Activated CD8-positive, alpha-beta memory T cell treated with anti-CD3 and anti-CD28 coated beads, Interleukin-2, amount 50 U/mL, for 24 hours (primary cell): ENCODE measurements around the gene ZNF385D.

ENCODE experiments used
- DNase-seq: peaks from one replicate; pipeline ENCODE4 v3.0.0-alpha.2; 2020; ENCODE audit errors: extremely low read depth

ZNF385D gene, protein sequence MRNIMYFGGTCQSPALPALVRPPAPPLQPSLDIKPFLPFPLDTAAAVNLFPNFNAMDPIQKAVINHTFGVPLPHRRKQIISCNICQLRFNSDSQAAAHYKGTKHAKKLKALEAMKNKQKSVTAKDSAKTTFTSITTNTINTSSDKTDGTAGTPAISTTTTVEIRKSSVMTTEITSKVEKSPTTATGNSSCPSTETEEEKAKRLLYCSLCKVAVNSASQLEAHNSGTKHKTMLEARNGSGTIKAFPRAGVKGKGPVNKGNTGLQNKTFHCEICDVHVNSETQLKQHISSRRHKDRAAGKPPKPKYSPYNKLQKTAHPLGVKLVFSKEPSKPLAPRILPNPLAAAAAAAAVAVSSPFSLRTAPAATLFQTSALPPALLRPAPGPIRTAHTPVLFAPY

DNA sequence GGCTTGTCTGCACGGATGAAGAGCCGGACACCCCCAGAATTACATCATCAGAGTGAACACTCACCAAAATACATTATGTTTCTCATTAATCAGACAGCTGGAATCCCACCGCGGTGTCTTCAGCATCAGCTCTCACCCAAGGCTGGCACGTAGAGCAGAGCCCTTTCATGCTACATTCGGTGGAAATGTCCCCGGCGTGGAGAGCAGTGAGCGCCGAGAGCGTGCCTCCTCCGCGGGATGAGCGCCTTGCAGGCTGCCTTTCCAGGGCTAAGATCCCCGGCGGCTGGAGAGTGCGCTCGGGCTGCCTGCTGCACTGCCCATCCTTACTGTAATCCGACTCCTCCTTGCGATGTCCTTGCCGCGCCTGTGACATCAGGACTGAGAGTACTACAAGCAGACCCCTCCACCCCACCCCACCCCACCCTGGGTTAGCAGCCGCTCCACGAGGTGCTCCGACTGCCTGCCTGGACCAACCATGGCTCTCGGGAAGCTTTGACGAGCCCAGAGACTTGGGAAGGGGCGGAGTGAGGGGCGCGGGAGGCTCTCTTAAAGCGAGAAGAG lies at the start of gene ZNF385D:
Gene ZNF385D (minus strand): TSS at position 380 of the 561 bp plus-strand sequence. CDS start 294 bp downstream, at position 86.
- no peak for DNase-seq

DNA sequence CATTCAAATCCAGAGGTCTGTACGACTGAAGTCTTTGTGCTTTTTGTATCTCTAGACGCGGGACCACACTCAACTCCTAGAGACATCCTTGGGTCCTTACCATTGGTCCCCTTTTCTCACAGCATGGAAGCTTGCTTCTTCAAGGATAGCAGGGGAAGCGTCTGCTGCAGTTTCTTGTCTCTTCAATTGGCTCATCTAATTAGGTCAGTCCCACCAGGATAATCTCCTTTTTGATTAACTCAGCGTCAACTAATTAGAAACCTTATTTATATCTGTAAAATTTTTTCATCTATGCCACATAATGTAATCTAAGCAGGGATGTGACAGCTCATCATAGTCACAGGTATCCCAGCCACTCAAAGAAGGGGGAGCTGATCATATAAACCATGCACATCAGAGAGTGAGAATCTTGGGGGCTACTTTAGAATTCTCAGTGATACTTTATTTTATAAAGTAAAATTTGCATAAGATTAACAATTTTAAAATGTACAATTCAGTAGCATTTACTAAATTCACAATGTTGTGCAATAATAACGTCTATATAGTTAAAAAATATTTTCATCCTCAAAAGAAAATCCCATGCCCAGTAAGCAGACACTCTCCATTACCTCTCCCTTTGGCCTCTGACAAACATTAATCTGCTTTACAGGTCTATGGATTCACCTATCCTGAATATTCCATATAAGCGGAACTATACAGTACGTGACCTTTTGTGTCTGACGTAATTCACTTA lies 47.5 kb upstream of the ZNF385D start:
- DNase-seq = no peak

DNA sequence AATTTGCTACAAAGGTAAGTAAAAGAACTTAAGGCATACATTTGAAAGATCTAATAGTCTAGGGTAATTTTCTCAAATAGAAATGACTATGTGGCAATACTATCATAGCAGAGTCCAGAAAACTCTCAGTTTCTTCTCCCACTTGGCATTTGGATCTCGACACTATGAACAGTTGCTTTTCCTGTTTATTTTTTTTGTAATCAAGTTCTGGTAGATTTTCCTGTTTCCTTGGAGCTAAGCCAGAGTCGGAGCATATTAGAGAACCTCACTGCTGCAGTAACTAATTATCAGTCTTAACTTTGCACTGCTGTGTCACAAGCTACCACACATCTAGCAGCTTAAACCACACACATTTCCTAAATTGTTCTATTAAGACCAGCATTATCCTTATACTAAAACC lies 44.9 kb upstream of the ZNF385D start:
- no peak for DNase-seq

DNA sequence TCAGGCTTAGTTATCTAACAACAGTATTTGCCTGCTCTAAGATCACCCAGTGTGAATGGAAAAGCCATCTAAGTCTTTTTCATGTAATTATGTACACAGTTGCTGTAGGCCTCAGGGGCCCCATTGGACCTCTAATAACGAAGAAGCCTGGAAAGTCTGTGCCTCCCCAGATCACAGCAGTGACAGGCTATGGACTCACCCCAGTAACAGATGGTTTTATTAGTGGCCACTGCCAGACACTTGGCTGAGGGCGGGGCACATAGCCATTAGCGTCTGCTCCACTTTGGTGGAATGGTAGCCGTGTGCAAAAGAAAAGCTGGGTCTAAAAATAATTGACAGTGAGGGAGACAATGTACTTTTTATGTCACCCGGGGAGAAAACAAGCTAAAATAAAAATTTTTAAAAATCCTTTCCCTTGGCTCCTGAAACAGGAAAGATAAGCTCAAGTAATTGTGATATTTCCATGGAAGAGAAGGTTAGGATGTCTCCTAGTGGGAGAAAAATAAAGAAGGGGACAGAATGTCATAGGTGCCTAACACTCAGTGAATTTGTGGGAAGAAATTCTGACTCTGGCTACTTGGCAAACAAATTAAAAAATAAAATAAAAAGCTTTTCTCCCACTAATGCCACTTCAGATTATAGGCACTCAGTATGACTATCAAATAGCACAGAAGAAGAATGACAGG lies 44.3 kb upstream of the ZNF385D start:
- DNase-seq = no peak

DNA sequence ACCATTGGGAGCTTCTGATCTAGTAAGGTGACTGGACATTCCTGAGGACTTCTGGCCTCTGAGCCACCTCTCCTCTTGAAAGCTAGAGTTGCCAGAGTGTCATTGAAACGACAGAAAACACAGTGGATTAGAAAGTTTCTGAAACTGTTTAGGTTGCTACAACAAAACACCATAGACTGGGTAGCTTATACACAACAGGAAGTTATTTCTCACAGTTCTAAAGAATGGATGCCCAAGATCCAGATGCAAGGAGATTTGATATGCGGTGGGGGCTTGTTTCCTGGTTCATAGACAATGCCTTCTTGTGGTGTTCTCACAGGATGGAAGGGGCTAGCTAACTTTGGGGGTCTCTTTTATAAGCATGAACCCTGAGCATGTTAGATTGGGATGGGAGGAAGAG lies 43.3 kb upstream of the ZNF385D start:
- no peak for DNase-seq

DNA sequence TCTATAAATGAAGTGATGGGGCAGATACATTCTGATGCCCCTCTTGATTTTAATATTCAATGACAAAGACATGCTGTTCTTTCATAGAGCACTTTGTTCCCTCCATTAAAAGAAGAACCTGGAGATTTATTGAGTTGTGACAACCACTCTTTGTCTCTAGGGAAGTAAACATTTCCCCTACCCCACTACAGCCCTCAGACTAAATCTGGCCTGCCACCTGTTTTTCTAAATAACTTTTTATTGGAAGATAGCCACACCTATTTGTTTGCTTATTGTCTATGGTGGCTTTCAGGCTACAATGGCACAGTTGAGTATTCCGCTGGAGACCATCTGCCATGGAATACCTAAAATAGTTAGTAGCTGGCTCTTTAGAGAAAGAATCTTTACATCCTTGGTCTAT lies 41.2 kb upstream of the ZNF385D start:
- DNase-seq = no peak

DNA sequence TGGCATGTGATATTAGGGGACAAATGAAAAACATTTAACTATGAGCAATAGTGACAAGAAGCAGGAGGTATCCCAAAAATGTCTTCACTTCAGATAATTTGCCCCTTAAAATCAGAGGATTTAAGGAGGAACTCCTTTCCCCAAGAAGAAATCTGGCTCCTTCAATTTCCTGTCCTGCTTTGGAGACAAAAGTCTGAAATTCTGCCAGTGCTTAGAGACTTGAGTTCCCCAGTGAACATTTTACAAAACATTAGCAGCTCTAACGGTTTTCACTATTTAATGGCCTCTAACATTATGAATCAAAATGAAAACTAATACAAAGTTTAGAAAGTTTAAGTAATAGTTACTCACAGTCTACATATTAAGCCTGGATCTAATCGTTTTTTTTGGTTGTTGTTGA lies 40.3 kb upstream of the ZNF385D start:
- DNase-seq = no peak

DNA sequence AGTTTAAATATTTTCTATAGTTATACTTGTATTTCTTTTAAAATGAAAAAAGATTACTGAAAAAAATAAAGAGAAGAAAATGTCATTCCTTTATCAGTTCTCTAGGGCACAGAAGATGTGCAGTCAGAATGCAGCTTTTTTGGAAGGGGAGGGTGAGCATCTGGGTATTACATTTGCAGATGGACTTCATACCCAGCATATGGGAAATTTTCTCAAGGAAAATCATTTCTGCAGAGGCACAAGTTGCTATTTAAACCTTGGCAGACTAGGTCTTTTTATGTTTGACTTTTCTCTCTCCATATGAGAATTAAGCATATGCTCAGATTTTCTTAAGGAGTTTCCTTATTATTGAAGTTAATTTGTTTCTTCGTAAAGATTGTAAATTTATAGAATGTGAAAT lies 39.5 kb upstream of the ZNF385D start:
- no peak for DNase-seq

DNA sequence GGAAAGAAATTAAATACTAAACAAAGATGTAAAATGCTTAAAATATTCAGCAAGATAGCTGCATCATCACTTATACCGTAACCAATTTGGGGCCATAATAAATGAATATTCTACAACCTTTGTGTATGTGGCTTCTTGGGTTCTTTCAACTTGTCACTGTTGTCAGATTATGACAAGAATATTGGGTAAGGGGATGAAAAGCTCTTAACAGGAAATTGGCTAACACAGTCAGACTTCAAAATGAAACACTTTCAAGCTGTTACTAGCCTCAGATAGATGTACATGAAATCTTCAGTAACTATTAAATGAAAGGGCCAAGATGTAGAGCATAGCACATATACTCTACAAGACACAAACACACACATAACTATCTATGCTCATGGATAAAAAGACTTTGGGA lies 38.7 kb upstream of the ZNF385D start:
- DNase-seq = no peak

DNA sequence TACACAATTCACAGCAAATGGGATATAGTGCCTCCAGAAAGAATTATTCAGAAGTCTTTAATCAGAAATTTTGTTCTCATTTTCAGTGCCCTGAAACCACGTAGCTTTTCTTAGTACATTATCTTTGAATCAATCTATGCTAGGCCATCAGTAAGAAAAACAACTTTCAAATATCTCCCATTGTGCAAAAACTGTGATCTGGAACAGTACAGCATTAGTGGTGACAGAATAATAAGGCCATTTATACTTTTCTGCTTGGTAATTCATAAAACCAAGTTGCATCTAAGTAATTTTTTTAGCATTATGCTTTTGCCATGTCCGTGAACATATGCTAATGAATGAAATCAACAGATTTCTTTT lies 35.4 kb upstream of the ZNF385D start:
- no peak for DNase-seq

DNA sequence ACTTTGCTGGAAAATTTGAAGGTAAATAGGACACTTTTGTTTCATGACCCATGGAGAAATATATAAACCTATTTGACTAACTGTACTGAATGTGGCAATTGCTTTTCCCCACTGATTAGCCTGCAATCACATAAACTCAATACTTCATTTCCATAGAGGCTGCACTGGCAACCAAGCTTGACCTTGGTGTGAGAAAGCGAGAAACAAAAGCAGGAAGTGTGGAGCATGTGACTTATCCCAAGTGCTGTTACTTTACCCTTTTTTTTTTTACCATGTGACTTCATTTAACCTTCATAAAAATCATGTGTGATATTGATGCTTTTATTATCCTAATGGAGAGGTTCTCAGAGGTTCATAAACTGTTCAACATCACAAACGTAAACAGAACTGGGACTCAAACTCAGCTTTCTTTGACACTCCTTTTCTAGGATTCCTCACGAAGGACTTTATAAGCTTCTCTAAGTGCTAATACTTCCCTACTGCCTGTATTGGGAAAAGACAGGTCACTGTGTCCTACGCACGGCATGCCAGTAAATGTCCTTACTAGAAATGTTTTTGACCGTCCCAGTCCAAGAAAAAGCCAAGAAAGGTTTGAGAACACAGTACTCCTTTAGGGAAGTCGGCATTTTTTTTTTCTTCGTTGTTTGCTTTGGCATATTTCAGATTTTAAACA lies 34.9 kb upstream of the ZNF385D start:
- DNase-seq = no peak

DNA sequence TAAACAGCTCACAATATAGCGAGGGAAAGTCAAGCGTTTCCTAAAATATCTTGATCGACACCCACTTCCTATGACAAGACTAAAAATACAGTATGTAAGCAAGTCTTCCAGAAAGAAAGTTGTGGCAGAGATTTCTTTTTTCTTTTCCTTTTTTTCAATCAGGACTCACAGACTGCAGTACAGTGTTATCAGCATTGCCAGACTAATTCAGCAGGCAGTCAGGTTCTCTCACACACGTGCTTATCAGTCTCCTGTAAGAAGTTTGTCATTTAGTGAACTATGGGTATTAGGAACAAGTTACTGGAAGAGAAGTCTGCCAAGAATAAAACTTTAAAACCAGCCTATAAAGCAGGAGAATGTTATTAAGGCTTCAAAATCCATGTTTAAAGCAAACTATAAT lies 32.8 kb upstream of the ZNF385D start:
- DNase-seq = no peak

DNA sequence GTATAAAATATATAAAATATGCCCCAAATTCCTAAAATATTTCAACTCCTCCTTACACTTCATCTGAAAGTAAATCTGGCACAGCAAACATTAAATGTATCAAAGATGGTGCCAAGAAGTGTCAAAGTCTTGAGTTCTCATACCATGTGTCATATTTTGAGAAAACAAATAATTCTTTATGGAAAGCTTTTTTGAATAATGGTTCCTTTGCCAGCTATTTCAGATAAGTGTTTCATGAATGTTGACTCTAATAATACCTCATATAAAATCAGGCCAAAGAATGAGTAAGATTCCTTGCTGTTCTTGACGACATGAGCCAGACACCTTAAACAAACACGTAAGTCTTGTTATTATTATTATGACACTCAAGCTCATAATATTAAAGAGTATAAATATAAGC lies 30.3 kb upstream of the ZNF385D start:
- DNase-seq = no peak

DNA sequence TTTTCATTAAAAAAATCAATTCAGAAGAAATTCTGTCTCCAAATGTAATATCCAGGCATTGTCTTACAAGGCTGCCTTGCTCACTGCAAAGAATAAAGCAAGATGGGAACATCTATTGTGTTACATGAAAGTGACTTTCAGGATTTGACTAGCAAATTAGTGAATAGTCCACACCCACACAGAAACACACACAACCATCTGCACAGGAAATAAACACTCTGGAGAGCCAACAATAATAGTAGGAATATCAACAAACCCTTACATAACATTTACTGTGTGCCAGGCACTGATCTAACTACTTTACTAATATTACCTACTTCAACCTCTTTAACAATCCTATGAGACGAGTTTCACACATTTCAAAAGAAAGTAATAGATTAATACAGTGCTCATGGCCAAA lies 28.9 kb upstream of the ZNF385D start:
- DNase-seq = no peak

DNA sequence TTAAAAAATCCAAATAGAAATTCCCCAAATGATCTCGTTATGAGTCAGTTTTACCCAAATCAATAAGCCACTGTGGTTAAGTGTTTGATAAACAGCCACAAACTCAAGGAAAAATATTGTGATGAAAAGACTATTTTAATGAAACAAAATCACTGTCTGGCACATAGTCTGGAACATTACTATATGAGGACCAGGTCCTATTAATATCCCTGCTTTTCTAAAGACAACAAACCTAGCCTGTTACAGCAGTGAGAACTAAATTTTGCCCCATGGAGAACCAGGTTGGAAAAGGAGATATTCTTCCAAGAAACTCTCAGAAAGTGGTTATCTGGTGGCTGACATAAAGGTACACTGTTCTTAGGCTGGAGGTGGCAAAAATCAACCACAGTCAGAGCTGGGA lies 27.7 kb upstream of the ZNF385D start:
- DNase-seq = no peak

DNA sequence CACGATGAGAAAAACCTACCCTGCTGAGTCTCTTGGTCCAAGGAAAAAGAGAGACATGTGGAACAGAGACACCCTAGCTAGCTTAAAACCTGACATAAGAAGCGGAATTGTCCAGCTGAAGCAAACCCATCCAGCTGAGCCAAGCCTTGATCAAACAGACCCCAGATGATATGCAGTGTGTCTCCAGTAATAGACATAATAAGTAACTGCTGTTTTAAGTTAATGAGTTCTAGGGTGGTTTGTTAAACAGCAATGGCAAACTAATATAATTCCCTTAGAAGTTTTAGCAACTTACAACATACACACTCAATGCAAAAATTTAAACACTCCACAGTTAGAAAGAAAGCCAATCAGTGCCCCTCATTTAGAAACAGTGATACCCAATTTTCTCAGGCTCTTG lies 26.8 kb upstream of the ZNF385D start:
- no peak for DNase-seq

DNA sequence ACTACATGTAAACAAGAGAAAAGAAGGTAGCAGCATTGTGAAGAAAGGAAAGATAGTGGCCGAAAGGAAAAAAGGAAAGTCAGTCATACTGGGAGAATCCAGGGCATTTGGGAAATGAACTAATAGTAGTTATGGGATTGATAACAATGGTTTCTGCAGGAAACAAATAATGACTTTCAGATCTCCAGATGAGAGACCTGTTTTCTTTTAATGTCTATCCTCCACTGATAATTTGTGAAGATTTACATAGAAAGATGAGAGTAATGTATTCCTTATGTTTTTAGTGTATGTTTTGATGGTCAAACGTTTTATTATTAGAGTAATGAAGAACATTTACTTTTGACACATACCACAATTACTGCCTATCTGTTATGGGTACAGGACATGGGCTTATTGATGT lies 15.0 kb upstream of the ZNF385D start:
- no peak for DNase-seq

DNA sequence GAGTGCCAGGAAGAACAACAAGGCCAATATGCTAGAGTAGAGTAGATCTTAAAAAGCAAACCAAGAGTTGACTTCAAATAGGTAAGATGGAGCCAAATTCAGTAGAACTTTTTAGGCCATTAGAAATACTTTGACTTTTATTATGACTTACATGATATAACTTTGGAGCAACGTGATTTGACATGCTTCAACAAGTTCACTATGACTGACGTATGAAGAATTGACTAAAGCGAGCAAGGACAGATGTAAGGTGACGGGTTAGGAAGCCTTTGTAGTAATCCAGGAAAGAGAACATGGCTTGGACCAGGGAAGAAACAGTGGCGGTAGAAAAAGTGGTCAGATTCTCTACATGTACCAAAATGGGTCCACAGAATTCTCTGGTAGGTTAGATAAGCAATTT lies 4.9 kb upstream of the ZNF385D start:
- DNase-seq = no peak

DNA sequence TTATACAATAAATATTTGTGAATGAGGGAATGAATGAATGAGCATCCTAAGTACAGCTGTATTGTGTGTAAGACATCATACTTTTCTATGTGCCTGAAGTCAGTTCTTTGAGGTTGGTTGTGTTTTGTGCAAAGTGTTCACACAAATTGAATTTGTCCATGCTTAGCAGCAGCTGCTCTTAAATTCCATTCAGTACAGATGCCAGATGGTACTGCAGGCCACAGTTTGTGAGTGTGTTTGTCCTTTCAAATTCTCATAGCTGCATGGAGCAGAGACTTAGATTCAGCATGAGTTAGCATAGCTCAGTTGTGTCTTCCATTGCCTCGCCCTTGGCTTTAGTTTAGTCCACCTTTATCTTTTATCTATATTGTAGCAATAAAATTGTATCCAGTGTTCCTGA lies 3.8 kb upstream of the ZNF385D start:
- DNase-seq = no peak

DNA sequence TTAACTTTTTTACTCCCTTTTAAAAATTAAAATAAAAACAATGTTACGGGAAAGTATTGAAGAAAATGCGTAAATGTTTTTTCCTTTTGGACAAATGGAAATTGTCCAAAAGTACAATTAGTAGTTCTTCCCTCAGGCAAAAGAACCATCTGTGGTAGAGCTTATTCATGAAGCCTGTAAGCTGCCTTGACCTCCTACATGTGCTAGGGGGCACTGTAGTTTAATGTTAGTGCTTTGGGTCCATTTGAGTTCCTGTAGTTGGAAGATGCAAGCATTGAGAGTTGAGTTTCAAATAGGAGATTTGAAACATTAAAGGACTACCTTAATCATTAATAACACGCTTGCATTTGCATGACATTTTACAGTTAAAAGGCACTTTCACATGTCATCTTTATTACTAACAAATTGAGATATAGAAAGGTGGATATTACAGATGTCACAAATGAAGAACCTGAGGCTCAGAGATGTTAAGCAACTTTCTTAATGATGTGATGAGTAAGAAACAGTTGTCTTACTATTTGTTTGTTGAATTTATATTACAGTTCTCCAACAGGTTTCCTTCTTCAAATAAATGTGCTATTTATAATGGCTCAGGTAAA lies 1.8 kb upstream of the ZNF385D start:
- DNase-seq = no peak

DNA sequence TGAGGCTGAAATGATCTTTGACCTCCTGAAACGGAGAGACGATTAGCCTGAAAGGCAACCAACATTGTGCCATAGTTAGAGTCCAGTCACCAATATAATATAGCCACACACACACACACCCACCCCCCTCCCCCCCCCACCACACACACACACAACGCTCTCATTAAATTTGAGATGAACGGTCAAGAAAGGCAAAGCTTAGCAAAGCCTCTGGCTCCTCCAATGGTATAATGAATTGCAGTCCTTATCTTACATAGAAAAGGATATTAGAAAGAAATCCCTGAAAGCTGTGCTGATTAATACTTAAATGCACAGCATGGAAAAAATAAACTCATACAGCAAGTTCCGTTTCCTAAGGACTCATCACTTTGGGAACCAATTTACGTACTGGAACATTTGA lies 876 bp upstream of the ZNF385D start:
- DNase-seq = no peak
